ENCODE results near the gene HP1BP3.

DNA sequence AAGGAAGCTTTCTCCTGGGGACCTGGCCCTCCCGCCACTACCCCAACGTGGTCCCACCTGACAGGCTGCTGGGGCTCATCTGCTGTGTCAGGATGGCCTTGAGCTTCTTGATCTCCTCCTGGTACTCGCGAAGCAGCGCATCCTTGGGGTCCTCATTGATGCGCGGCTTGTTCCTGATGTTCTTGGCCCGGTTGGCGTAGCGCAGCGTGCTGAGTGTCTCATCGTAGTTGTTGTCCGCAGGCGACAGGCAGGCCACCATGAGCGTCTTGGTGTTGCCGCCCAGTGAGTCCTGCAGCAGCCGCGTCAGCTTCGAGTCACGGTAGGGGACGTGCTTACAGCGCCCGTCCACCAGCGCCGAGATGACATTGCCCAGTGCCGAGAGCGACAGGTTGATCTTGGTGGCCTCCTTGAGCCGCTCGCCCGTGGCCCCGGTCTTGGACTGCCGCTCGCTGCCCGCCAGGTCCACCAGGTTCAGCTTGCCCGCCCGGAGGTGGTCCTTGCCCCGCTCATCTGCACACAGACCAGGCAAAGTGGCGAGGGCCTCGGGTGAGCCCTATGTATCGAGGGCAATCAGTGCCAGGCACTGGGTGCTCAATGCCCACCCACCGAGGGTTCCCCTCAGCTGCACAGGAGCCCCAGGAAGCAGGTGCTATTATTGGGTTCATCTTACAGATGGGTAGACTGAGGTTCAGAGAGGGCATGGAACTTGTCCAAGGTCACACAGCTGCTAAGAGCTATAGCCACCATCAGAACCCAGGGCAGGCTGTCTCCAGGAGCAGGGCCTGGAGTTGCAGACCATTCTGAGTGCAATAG, 82.5 kb downstream of the HP1BP3 start:
- TF ChIP-seq, protein P1, sequence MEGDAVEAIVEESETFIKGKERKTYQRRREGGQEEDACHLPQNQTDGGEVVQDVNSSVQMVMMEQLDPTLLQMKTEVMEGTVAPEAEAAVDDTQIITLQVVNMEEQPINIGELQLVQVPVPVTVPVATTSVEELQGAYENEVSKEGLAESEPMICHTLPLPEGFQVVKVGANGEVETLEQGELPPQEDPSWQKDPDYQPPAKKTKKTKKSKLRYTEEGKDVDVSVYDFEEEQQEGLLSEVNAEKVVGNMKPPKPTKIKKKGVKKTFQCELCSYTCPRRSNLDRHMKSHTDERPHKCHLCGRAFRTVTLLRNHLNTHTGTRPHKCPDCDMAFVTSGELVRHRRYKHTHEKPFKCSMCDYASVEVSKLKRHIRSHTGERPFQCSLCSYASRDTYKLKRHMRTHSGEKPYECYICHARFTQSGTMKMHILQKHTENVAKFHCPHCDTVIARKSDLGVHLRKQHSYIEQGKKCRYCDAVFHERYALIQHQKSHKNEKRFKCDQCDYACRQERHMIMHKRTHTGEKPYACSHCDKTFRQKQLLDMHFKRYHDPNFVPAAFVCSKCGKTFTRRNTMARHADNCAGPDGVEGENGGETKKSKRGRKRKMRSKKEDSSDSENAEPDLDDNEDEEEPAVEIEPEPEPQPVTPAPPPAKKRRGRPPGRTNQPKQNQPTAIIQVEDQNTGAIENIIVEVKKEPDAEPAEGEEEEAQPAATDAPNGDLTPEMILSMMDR (IDR thresholded peaks at IDR 0.05; ENCODE audit: low read length), result no peak
- no peak for TF ChIP-seq EZH2 (IDR thresholded peaks at IDR 0.05; ENCODE audit: borderline replicate concordance, low read length)

All from OCI-LY1 (cell line).